ENCODE data around the gene SLC34A3.

SLC34A3 gene

DNA sequence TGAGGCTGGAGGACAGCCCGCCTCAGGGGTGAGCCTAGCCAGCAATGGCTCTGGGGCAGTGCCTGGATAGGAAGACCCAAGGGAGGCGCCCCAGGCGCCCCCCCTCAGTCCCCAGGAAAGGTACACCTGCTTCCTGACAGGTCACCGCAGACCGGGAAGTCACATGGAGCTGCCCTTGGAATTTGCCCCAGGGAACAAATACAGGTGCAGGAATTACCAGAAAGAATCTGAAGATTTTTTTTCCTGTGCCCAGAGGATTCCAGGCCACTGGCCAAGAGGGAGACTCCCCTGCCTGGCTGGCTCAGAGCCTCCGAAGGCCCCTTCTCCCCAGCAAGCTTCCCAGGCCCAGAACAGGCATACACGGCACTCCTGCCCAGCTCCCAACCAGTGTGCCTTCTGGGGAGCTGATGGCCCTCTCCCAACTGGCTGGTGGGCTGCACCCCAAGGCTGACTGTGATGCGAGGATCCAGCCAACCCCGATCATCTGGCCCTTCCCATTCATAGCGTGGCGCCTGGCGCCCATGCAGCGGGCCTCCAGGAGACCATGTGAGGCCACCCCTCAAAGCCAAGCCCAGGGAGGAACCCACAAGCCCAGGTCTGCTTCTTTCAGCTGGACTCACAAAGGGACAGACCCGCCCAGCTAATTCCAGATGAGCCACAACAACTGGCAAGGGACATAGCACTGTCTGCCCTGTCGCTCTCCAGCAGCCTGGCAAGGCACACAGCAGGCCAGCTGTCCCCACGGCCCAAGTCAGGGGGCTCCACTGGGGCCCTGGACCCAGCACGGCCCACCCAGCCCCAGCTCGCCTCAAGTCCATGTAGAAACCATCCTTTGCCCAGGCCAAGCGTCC lies 32.4 kb upstream of the SLC34A3 start:
- H3K4me3 ChIP-seq (ENCODE audit: low read depth, low read length), result no peak overlapping the region
- peaks cover 12% of the 10 kb centered on the region for H3K4me1 ChIP-seq
- TF ChIP-seq, protein P1, sequence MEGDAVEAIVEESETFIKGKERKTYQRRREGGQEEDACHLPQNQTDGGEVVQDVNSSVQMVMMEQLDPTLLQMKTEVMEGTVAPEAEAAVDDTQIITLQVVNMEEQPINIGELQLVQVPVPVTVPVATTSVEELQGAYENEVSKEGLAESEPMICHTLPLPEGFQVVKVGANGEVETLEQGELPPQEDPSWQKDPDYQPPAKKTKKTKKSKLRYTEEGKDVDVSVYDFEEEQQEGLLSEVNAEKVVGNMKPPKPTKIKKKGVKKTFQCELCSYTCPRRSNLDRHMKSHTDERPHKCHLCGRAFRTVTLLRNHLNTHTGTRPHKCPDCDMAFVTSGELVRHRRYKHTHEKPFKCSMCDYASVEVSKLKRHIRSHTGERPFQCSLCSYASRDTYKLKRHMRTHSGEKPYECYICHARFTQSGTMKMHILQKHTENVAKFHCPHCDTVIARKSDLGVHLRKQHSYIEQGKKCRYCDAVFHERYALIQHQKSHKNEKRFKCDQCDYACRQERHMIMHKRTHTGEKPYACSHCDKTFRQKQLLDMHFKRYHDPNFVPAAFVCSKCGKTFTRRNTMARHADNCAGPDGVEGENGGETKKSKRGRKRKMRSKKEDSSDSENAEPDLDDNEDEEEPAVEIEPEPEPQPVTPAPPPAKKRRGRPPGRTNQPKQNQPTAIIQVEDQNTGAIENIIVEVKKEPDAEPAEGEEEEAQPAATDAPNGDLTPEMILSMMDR (IDR thresholded peaks at IDR 0.05; ENCODE audit: low read depth, low read length), result no peak
- H3K9me3 ChIP-seq, result no peaks in the 10 kb centered on the region
- no peaks in the 10 kb centered on the region for H3K27me3 ChIP-seq
- H3K36me3 ChIP-seq, result no peaks in the 10 kb centered on the region; the same call in 1 of the 2 replicates
- DNase-seq, result no peak

DNA sequence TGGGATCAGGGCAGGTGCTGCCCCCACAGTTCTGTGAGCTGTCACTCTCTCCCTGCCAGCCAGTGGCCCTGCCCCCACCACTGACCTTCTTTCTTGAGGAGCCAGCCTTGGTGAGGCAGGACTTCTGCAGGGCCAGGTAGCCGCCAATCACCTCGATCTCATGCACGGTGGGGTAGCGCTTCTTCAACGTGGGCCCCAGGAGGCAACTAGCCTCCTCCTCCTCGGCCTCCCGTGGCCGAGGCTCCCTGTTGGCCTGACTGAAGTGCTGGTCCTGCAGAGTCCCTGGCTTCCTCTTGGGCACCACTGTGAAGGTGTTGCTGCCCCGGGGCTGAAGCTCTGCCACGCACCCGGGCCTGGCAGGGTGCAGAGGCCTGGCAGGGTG lies 31.8 kb upstream of the SLC34A3 start:
- TF ChIP-seq, protein P1 (IDR thresholded peaks at IDR 0.05; ENCODE audit: low read depth, low read length), result no peak
- no peak overlapping the region for H3K4me3 ChIP-seq (ENCODE audit: low read depth, low read length)
- H3K4me1 ChIP-seq, result peaks cover 12% of the 10 kb centered on the region
- no peaks in the 10 kb centered on the region for H3K27me3 ChIP-seq
- no peak for DNase-seq
- no peaks in the 10 kb centered on the region; the same call in 1 of the 2 replicates for H3K36me3 ChIP-seq
- no peaks in the 10 kb centered on the region for H3K9me3 ChIP-seq

DNA sequence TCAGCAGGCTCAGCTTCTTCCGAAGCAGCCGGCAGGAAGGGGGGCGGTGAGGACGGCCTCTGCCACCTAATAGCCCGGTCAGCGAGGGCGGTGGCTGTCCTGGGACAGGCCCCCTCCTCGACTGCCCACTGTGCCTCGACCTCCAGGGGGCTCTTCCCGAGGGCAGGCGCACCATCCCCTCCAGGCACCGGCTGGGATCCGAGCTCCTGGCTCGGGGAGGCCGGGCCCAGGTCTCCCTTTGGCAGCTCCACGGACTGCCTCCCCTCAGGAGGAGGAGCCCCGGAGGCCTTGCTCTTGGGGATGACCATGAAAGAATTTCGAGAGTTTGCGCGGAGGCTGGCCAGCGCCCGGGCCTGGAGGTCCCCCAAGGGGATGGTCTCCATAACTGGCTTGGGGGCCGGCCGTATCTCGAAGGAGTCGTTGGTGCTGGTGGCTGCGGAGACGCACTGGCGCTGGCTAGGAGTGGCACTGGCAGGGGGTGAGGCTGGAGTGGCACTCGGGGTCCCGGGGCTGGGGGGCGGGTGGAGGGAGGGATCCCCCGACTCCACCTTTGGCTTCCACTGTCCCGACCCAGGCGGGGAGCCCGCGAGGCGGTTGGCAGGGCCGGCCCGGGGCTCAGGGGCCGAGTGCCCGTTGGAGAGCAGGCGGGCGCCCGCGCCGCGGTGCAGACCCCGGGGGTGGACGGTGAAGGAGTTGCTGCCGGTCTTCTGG lies 31.1 kb upstream of the SLC34A3 start:
- Histone ChIP-seq H3K9me3 (no peaks in the 10 kb centered on the region), H3K4me3 (ENCODE audit: low read depth, low read length) (peak overlapping the region; percentile 48), H3K36me3 (no peaks in the 10 kb centered on the region; the same call in 1 of the 2 replicates), H3K4me1 (peaks cover 12% of the 10 kb centered on the region), H3K27me3 (no peaks in the 10 kb centered on the region)
- TF ChIP-seq, protein P1 (IDR thresholded peaks at IDR 0.05; ENCODE audit: low read depth, low read length), result no peak
- no peak for DNase-seq

DNA sequence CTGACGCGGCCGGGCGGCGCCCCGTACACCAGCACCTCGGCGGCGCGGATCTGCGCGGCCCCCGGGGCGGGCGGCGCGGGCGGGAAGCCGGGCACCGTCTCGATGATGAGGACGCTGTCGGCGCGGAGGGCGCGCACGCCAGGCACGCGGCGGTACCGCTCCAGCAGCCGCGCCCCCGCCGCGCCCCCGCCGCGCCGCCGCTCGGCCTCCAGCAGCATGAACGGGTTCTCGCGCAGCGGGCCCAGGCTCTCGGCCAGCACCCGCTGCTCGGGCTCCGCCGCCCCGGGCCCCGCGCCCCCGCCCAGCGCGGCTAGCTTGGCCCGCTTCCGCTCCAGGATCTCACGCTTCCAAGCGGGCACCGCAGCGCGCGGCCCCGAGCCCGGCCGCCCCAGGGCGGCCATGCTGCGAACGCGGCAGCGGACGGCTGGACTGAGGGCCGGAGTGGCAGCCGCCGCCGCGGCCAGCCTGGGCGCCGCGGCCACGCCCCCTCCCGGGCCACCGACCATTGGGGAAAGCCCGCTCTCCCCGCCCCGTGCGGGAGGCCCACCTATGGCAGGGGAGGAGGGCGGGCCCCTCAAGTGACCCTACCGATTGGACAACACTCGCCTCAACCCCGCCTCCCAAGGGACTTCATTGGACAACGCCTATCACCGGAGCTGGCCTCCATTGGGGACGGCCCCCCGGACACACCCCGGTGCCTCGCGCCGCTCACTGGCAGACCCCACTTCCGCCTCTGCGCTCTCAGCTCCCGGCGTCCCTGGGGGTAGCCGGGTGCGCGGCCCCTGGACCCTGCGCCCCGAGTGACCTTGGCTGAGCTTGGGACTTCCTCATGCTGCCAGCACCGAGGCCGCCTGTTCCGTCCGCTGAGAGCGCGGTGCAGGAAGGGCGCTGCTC lies 30.1 kb upstream of the SLC34A3 start, which contains the start of gene TPRN:
TPRN (minus strand) TSS at position 431 of the 894 bp plus-strand sequence; CDS start at position 401, 30 bp downstream.
- TF ChIP-seq, protein P1 (IDR thresholded peaks at IDR 0.05; ENCODE audit: low read depth, low read length), result no peak
- H3K36me3 ChIP-seq, result no peaks in the 10 kb centered on the region; the same call in 1 of the 2 replicates
- DNase-seq, result peak; percentile 100
- H3K27me3 ChIP-seq, result no peaks in the 10 kb centered on the region
- H3K4me3 ChIP-seq (ENCODE audit: low read depth, low read length), result peak within 1 kb of the TSS; percentile 74
- no peaks in the 10 kb centered on the region for H3K9me3 ChIP-seq
- H3K4me1 ChIP-seq, result peaks cover 9% of the 10 kb centered on the region

DNA sequence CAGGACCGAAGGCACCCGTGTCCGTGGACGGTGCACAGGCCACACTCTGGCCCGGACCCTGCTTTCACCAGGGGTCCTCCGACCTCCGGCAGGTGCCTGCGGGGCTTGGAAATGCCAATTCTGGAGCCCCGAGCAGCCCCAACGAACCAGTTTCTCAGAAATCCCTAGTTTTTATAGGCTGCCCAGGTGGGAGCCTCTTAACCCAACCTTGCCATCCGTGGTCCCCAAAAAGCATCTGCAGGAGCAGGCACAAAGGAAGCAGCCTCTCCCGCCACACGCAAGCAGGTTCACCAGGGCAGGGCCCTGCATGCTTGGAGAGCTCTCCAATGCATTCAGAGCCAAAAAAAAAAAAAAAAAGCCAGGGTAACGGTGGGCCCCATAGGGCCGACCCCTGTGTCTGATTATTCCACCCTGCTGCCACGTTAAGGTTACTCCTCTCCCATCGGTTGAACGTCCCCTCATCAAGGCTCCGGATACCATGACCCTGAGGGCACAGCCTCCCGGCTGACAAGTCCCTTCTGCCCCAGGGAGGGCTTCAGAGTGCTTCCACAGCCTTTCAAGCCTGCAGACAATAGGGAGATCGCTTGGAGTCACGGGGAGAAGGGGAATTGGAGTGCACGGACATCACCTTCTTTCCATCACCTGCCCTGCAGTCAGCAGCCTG lies 29.4 kb upstream of the SLC34A3 start:
- H3K9me3 ChIP-seq, result no peaks in the 10 kb centered on the region
- H3K27me3 ChIP-seq, result no peaks in the 10 kb centered on the region
- peak overlapping the region; percentile 74 for H3K4me3 ChIP-seq (ENCODE audit: low read depth, low read length)
- TF ChIP-seq, protein P1 (IDR thresholded peaks at IDR 0.05; ENCODE audit: low read depth, low read length), result no peak
- no peak for DNase-seq
- H3K4me1 ChIP-seq, result peaks cover 9% of the 10 kb centered on the region
- H3K36me3 ChIP-seq, result no peaks in the 10 kb centered on the region
